Keratinocyte (primary cell): ENCODE data around the gene ZNF778.

Source experiments
- CTCF ChIP-seq, 3 experiments: IDR thresholded peaks in 1 of 3; conservative IDR thresholded peaks in 1 of 3; optimal IDR thresholded peaks in 1 of 3; 2 replicates in 2 of 3; 3 replicates in 1 of 3; pipeline versions ENCODE3 to v1.5.1; 2011; ENCODE audit warnings: low read length in 3 of 3, mild to moderate bottlenecking in 3 of 3, moderate library complexity in 2 of 3, control low read depth in 1 of 3, inconsistent platforms in 1 of 3; ENCODE audit not compliant: insufficient read depth in 2 of 3; ENCODE audit errors: extremely low read depth in 1 of 3
- EZH2 ChIP-seq: IDR thresholded peaks from one replicate; pipeline ENCODE4 v1.6.1; 2012; ENCODE audit warnings: inconsistent platforms, mild to moderate bottlenecking, low read length, moderate library complexity

GRCh38 chr16:89172528-89173173 lies 44.9 kb upstream of the ZNF778 start:
- TF ChIP-seq EZH2 (no peak), CTCF (optimal IDR thresholded peaks at IDR 0.05 in 1 of 3, IDR thresholded peaks at IDR 0.05 in 1 of 3, conservative IDR thresholded peaks at IDR 0.05 in 1 of 3; ENCODE audit: extremely low read depth in 1 of 3, insufficient read depth in 2 of 3, low read length in 3 of 3) (no peak)
